ENCODE measurements around the gene ZSCAN21. TPM values are rescaled to one million over a fixed set of nuclear protein-coding genes. Genes with fewer than 3 reads are reported as not detected.

The ZSCAN21 gene
- total and polyA plus RNA-seq, 4 donors = 4.7 to 13.1 (median 7.1) TPM

DNA sequence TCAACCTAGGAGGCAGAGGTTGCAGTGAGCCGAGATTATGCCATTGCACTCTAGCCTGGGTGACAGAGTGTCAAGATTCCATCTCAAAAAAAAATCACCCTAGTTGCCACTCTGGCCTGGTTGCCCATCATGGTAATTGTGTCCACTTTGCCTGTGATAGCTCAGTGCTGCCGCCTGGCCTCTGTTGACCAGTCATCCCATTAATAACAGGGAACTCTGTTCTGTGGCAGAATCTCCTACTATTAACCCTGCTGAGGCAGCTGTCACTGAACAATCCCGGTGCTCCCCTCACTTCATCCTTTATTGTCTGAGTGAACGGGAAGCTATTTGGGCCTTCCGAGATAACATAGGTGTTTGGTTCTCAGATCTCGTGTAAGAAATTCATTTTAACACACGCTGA, 17.4 kb downstream of the ZSCAN21 start:
- Histone ChIP-seq H3K9ac (ENCODE audit: insufficient read depth in 1 of 2, low read length in 2 of 2) (no peak overlapping the region), H3K4me3 (no peak overlapping the region), H3K27ac (ENCODE audit: low read depth in 1 of 2, low read length in 1 of 2) (no peak overlapping the region), H3K4me1 (ENCODE audit: control insufficient read depth in 5 of 5, insufficient read depth in 5 of 5, low read length in 5 of 5) (peaks cover 4 to 14% (median 9%) of the 10 kb centered on the region in 5 donors), H3K36me3 (ENCODE audit: control insufficient read depth in 4 of 4, insufficient read depth in 4 of 4, low read length in 4 of 4) (peaks cover 29 to 39% (median 36%) of the 10 kb centered on the region in 4 donors), H3K9me3 (ENCODE audit: control insufficient read depth in 4 of 4, insufficient read depth in 3 of 4, low read length in 3 of 4) (peaks cover 11 to 18% (median 15%) of the 10 kb centered on the region in 4 donors), H3K27me3 (ENCODE audit: control insufficient read depth in 3 of 3, insufficient read depth in 3 of 3, low read length in 2 of 3) (no peaks in the 10 kb centered on the region)
- DNase-seq (no peak), ATAC-seq (ENCODE audit: insufficient read depth, low FRiP score) (no peak)
- WGBS, 2 donors = 91 to 93% methylated on average over 7 of the region's 7 CpGs
- TF ChIP-seq, protein P1, sequence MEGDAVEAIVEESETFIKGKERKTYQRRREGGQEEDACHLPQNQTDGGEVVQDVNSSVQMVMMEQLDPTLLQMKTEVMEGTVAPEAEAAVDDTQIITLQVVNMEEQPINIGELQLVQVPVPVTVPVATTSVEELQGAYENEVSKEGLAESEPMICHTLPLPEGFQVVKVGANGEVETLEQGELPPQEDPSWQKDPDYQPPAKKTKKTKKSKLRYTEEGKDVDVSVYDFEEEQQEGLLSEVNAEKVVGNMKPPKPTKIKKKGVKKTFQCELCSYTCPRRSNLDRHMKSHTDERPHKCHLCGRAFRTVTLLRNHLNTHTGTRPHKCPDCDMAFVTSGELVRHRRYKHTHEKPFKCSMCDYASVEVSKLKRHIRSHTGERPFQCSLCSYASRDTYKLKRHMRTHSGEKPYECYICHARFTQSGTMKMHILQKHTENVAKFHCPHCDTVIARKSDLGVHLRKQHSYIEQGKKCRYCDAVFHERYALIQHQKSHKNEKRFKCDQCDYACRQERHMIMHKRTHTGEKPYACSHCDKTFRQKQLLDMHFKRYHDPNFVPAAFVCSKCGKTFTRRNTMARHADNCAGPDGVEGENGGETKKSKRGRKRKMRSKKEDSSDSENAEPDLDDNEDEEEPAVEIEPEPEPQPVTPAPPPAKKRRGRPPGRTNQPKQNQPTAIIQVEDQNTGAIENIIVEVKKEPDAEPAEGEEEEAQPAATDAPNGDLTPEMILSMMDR (IDR thresholded peaks at IDR 0.05; ENCODE audit: control extremely low read depth, extremely low read depth) = no peak

DNA sequence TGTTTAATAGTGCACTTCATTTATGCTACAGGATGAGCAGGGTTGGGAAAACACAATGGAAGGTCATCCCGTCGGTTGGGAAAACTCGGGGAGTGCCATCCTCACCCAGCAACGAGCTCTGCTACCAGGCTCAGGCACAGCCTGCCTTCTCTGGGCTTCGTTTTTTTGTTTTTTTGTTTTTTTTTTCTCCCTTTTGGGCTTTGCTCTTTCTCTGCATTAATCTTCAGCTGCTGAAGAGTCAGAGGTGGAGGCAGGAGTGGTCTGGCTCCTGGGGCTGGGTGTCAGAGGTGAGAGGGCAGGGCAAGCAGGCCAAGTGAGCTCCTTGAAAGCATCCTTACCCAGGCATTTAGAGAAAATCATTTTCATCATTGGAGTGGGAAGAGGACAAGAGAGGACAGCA, 20.4 kb downstream of the ZSCAN21 start:
- H3K27me3 ChIP-seq (ENCODE audit: control insufficient read depth in 3 of 3, insufficient read depth in 3 of 3, low read length in 2 of 3) = no peaks in the 10 kb centered on the region
- no peak overlapping the region for H3K27ac ChIP-seq (ENCODE audit: low read depth in 1 of 2, low read length in 1 of 2)
- H3K4me3 ChIP-seq = no peak overlapping the region
- TF ChIP-seq, protein P1 (IDR thresholded peaks at IDR 0.05; ENCODE audit: control extremely low read depth, extremely low read depth) = no peak
- ATAC-seq (ENCODE audit: insufficient read depth, low FRiP score) = no peak
- peaks cover 44 to 59% (median 55%) of the 10 kb centered on the region in 4 donors for H3K36me3 ChIP-seq (ENCODE audit: control insufficient read depth in 4 of 4, insufficient read depth in 4 of 4, low read length in 4 of 4)
- peaks cover 4 to 9% (median 8%) of the 10 kb centered on the region in 5 donors for H3K4me1 ChIP-seq (ENCODE audit: control insufficient read depth in 5 of 5, insufficient read depth in 5 of 5, low read length in 5 of 5)
- H3K9me3 ChIP-seq (ENCODE audit: control insufficient read depth in 4 of 4, insufficient read depth in 3 of 4, low read length in 3 of 4) = peaks cover 11 to 28% (median 25%) of the 10 kb centered on the region in 4 donors
- WGBS, 2 donors = 96% methylated on average over 5 of the region's 5 CpGs
- H3K9ac ChIP-seq (ENCODE audit: insufficient read depth in 1 of 2, low read length in 2 of 2) = no peak overlapping the region
- DNase-seq = no peak

DNA sequence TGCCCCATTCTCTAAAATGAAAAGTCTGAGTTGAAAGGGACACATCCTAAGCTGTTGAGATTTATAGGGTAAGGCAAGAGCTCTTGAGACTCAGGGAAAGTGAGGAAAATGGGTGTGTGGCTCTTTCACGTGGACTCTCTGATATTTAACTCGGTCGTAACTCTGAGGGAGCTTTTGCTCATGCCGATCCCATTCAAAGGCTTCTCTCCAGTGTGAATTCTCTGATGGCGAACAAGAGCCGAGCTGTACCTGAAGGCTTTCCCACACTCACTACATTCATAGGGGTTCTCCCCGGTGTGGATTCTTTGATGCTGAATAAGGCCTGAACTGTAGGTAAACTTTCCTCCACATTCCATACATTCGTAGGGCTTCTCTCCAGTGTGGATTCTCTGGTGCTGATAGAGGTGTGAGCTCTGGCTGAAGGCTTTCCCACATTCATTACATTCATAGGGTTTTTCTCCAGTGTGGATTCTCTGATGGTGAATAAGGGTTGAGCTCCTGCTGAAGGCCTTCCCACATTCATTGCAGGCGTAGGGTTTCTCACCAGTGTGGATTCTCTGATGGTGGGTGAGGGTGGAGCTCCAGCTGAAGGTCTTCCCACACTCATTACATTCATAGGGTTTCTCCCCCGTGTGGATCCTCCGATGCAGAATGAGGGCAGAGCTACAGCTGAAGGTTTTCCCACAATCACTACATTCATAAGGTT, 21.6 kb downstream of the ZSCAN21 start:
- Histone ChIP-seq H3K4me3 (no peak overlapping the region), H3K36me3 (ENCODE audit: control insufficient read depth in 4 of 4, insufficient read depth in 4 of 4, low read length in 4 of 4) (peaks cover 55 to 71% (median 64%) of the 10 kb centered on the region in 4 donors)
- TF ChIP-seq, protein P1 (IDR thresholded peaks at IDR 0.05; ENCODE audit: control extremely low read depth, extremely low read depth) = no peak

More for the DNA sequence above, 21.6 kb downstream of the ZSCAN21 start:
- ATAC-seq (ENCODE audit: insufficient read depth, low FRiP score) (no peak), DNase-seq (no peak)
- Histone ChIP-seq H3K9ac (ENCODE audit: insufficient read depth in 1 of 2, low read length in 2 of 2) (no peak overlapping the region), H3K4me1 (ENCODE audit: control insufficient read depth in 5 of 5, insufficient read depth in 5 of 5, low read length in 5 of 5) (peaks cover 0 to under 1% (median 0%) of the 10 kb centered on the region in 5 donors), H3K27ac (ENCODE audit: low read depth in 1 of 2, low read length in 1 of 2) (no peak overlapping the region), H3K27me3 (ENCODE audit: control insufficient read depth in 3 of 3, insufficient read depth in 3 of 3, low read length in 2 of 3) (no peaks in the 10 kb centered on the region), H3K9me3 (ENCODE audit: control insufficient read depth in 4 of 4, insufficient read depth in 3 of 4, low read length in 3 of 4) (peaks cover 11 to 28% (median 25%) of the 10 kb centered on the region in 4 donors)
- 98% methylated on average over 11 of the region's 11 CpGs for WGBS, 2 donors

Data from lung (tissue), 12 donors.